SW 1271 (cell line): Measurements from ENCODE around the gene MRPL28.
"Not testable (repeated sequence)": the region's sequence is repeated elsewhere in the genome, so short reads cannot be mapped to it uniquely, and the experiment has no call there.

Source experiments
- DNase-seq, 2 experiments: peaks; one replicate each; lab custom pipeline; 2025; lab: John Stamatoyannopoulos, UW

The MRPL28 gene

DNA sequence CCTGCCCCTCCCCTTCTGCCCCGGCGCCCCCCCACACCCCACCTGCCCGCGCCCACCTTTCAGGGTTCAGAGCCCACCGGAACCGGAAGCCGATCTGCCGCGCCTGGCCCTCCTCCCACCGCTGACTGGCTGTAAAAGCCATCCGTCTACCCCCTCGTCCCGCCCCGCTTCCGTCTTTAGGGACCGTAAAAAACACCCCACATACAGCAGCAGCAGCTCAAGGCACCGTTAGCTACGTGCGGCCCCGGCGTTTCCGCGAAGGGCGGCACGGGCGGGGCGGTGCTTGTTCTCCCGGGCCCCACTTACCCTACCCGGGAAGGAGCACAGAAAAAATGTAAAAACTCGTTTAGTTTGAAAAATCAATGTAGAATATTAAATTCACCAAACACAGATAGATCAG, at the start of gene MRPL28:
Gene MRPL28, minus strand, starts transcription at position 96 of the 400 bp plus-strand sequence. CDS start 320 bp downstream, outside the sequence.
- DNase-seq, result peak; percentile 81 to 84

DNA sequence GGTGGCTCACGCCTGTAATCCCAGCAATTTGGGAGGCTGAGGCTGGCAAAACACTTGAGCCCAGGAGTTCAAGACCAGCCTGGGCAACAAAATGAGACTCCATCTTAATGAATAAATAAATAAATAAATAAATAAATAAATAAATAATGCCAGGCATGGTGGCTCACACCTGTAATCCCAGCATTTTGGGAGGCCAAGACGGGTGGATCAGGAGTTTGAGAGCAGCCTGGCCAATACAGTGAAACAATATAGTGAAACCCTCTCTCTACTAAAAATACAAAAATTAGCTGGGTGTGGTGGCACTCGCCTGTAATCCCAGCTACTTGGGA, 44.8 kb upstream of the MRPL28 start:
- not testable (repeated sequence) for DNase-seq

DNA sequence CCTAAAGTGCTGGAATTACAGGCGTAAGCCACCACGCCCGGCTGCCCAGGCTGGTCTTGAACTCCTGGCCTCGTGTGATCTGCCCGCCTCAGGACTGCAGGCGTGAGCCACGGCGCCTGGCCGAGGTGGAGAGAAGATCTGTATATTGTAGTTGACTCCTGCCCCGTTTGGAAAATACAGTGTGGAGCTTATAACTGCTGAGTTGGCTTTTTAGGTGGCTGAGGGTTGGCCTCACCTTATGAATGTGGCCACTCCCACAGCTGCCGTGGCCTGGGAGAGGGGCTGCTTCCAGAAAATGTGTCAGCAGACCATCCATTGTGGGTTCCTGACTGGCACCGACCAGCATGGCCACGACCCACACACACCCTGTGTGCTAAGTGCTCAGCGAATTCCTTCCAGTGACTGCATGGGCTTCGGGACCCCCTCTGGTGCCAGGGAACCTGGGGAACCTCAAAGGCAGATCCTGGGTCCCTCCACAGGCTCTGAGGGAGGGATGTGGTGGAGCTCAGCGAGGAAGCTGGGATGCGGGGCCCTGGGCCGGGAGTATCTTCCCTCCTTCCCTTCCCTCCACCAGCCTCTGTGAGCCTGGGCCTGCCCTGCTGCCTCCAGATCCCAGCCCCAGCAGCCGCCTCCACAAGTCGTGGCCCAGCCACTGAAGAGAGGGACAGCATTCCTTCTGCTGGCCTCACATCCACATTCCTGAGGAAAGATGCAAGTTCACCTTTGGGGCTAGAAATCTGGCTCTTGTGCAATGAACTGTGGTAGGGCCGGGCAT, 44.2 kb upstream of the MRPL28 start:
- no peak for DNase-seq

DNA sequence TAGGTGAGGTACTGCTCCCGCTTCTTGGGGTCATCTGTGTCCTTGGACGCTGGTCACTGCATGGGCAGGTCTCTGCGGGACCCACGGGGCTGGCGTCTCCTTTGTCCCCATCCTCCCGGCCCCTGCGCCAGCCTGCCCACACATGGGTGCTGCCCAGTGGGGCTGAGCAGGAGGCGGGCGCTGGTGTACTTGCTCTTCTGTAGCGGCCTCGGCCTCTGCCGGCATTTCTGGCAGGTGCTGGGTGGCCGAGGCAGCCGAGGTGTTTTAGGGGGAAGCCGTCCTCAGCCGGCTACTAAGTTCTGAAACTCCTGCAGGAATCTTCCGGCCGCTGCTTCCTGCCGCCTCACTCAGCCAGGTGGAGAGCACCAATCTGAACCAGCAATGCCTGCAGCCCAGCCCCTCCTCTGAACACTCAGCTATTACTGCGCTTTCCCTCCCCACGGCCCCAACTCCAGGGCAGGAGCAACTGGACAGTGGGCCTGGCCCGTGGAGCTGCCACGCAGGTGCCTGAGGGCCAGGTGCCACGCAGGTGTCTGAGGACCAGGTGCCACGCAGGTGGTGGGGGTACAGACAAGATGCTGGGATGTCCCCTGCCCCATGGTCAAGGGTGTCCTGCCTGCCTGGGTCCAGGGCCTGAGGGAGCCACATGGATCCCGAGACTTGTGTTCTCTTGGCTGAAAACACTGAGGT, 41.4 kb upstream of the MRPL28 start:
- no peak for DNase-seq

DNA sequence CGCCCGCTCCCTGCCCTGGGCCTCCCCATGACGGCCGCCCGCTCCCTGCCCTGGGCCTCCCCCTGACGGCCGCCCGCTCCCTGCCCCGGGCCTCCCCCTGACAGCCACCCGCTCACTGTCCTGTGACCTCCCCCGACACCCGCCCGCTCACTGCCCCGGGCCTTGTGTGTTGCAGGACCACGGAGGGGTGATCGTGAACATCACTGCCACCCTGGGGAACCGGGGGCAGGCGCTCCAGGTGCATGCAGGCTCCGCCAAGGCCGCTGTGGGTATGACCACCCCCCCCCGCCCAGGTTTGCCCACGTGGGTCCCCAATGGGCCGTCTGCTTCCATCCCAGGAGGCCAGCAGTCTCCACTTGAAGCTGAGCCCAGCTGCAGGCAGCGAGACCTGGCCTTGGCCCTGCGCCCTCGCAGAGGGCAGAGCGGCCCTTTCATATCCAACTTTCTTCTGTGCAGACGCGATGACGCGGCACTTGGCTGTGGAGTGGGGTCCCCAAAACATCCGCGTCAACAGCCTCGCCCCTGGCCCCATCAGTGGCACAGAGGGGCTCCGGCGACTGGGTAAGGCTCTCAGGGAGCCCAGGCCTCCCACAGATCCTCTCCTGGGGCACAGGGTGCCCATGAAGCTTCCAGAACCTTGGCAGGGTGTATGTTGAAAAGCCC, 40.3 kb upstream of the MRPL28 start:
- DNase-seq, result no peak

DNA sequence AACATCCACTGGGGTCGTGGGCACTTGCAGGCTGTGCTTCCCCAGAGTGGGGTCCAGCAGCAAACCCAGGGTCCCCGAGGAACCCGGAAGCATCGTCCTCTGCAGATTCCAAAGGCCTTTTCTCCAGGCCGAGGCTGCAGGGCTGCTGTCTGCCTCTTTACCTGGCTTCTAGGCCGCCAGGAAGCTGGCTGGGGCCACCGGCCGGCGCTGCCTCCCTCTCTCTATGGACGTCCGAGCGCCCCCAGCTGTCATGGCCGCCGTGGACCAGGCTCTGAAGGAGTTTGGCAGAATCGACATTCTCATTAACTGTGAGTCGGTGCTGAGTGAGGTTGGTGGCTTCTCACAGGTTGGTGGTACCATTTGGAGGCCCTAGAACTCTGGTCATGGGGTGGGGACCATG, 36.9 kb upstream of the MRPL28 start:
- no peak for DNase-seq

DNA sequence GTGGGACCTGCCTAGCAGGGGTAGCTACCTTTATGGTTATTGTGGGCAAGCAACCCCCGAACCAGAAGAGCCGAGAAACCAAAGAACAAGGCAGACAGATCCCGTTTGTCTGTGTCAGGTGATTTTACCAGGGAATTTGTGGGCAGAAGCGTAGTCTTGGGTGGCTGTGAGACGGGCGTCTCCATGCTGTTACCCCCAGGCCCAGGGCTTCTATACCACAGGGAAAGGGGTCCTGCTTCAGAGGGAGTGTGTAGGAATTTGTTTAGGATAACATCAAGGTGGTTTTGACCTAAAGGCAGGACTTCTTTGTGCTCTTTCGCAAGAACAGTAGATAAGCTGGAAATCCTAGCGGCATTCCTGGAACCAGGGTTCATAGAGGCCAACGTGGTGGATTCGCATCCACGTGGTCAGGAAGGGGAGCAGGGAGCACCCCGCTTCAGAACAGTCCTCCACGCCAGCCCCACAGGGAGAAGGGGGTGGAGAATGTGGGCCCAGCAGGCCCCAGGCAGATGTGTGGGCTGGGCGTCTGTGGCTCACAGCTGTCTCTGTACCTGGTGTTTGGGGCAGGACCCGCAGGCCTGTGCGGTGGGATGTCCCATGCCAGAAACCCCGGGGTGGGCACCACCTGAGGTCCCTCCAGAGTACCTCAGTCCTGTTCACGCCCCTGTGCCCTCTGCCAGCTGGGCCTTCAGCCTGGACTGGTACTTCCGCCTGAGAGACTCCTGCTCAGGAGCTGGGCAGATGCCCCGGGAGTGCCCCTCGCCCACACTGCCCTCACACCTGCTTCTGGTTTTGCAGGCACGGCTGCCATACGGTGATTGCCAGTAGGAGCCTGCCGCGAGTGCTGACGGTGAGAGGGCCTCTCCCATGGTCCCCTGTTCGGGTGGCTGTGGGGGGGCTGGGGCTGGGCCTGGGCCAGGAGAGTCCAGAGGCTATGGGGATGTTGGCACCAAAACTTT, 35.5 kb upstream of the MRPL28 start:
- DNase-seq, result no peak

DNA sequence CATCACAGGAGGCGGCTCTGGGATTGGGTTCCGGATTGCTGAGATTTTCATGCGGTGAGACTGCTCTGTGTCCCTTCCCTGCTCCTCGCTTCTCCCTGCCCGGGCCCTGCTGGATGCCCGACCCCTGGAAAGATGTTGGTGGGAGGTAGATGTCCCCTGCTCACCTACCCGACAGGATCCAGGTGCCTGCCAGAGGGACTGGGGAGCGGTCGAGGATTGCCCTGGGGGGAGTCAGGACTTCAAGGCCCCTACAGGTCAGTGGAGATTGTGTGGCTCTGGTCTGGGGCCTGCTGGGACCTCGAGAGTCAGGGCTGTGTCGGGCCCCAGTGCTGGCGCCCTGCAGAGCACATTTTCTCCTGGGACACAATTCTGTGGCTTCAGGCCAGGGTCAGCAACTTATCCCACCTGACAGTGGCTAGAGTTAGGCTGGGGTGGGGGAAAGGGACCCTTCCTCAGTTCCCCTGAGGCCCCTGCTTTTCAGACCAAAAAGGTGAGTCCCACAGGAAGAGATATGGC, 34.7 kb upstream of the MRPL28 start:
- no peak for DNase-seq

DNA sequence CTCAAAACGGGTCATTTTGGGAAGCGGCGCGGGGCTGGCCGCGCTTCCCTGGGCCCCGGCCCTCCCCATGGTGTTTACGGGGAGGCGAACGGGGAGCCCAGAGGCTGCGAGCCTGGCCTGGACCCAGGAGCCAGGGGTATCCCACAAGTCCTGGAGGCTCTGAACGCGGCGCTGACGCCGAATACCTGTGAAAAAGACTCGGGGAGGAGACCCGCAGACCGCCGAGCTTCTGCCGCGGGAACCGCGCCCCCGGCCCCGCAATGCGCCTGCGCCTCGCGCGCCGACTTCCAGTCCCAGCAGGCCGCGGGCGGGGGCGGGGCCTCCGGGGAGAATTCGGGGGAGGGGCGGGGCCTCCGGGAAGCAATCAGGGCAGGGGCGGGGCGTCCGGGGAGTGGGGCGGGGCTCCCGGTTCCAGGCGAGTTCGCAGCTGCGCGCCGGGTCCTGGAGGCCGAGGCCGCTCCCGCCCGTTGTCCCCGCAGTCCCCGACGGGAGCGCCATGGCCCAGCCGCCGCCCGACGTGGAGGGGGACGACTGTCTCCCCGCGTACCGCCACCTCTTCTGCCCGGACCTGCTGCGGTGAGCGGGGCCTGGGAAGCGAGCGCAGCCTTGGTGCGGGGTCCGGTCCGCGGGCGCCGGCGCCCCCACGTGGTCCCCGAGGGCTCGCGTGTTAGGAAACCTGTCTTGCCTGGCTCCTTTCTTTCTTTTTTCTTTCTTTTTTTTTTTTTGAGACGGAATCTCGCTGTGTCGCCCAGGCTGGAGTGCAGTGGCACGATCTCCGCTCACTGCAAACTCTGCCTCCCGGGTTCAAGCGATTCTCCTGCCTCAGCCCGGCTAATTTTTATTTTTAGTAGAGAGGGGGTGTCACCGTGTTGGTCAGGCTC, 31.4 kb upstream of the MRPL28 start, which contains the start of gene DECR2:
Gene DECR2, plus strand, starts transcription at position 418 of the 881 bp plus-strand sequence. Its CDS starts 79 bp downstream, at position 497.
- peak in 1 of 2 experiments; percentile 72 for DNase-seq

DNA sequence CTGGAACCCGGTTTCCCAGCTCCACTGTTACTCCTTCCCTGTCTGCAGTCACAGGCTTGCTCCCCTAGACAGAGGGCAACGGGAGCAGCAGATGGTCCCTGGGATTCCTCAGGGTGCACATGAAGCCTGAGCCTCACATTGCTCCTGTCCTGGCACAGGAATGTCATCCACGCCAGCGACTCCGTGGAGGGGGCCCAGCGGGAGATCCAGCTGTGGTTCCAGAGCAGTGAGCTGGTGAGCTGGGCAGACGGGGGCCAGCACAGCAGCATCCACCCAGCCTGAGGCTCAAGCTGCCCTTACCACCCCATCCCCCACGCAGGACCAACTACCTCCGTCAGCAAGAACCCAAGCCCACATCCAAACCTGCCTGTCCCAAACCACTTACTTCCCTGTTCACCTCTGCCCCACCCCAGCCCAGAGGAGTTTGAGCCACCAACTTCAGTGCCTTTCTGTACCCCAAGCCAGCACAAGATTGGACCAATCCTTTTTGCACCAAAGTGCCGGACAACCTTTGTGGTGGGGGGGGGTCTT, 29.8 kb upstream of the MRPL28 start:
- no peak for DNase-seq

DNA sequence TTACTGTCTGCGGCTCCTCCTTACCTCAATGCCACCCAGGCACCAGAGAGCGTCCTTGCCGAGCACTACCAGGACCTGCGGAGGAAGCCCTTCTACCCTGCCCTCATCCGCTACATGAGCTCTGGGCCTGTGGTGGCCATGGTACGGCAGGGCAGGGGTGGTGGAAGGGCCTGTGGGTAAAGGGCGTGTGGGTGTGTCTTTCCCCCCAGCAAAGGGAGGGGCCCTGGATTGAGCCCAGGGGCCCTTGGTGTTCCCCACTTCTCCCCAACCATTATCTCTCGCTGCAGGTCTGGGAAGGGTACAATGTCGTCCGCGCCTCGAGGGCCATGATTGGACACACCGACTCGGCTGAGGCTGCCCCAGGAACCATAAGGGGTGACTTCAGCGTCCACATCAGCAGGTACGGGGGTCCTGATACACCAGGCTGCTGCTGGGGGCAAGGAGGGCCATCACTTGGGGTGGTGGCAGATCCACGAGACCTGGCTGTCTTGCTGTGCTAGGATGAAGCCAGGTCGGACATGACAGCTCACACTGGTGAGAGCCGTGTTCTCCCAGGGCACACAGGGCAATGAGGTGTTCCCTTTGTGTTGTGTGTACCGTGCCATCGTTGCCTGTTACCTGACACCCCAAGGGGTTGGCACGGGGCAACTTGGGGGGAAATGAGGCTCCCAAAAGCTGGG, 29.1 kb upstream of the MRPL28 start:
- no peak for DNase-seq

DNA sequence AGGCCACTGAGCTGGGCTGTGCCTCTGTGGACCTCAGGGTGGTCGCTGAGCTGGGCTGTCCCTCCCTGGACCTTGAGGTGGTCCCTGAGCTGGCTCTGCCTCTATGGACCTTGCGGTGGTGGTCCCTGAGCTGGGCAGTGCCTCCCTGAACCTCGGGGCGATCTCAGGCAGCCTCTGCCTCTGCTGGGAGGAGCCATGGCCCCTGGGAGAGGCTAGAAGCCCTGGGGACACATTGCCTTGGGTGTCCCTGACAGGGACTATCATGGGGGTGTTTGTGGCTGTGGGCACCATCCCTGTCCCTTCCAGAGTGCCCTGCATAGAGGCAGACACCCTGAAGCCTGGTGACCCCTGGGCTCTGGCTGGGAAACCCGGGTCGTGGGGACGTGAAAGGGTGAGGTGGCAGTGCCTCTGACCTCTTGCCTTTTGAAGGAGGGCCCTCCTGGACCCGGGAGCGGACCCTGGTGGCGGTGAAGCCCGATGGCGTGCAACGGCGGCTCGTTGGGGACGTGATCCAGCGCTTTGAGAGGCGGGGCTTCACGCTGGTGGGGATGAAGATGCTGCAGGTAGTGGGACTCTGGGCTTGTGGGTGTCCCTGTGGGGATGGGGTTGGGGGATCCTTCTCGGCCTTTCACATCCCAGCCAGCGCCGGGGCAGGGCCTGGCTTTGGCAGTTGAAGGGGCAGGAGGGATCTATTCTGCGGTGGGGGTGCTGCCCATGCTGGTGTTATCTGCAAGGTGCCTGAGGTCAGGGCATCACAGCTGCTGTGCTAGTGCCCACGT, 28.4 kb upstream of the MRPL28 start:
- no peak for DNase-seq

DNA sequence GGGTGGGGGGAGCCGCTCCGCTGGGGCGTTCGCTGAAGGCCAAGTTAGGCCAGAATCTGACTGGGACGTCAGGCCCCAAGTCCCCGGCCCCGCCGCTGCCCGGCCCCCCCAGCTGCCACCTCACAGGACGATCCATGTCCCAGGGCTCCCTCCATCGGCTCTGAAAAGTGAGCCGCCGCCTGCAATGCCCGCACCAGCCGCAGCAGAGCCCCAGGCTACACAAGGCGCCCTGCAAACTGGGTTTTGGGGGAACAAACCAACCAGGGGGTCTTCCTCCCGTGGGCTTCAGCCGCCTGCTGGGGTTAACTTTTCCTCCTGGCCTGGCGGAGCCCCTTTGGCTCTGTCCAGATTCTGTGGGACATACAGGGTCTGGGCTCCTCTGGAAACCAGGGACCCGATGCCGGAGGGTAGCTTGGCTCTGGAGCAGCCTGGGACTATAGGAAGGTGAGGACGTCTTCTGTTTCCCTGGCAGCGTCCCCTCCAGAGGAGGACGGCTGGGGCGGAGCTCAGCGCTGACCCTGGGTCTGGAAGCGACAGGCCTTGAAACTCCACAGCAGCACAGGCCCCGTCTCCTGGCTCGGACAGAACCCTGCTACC, 27.5 kb upstream of the MRPL28 start:
- peak in 1 of 2 experiments; percentile 14 for DNase-seq

DNA sequence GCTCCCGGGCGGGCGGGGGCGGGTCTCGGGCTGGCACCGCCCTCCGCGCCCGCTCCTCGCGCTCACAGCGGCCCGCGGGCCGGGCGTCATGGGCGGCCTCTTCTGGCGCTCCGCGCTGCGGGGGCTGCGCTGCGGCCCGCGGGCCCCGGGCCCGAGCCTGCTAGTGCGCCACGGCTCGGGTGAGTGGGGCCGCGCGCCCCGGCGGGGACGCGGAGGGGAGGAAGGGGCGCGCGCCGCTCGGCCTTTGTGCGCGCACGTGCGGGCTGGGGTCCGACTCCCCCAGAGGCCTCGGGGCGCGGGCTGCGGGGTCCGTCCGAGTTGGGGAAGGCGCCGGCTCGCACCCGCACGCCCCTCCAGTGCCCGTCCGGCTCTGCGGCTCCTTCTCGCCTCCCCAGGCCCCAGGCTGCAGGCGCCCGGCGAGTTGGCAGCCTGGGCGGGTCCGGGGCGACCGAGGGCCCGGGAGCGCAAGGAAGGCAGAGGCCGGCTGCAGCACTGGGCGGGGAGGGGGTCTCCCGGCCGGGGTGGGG, 26.9 kb upstream of the MRPL28 start, which contains the start of gene NME4:
Gene NME4, plus strand, starts transcription at position 65 of the 527 bp plus-strand sequence. Its CDS starts 24 bp downstream, at position 89.
- DNase-seq, result no peak

DNA sequence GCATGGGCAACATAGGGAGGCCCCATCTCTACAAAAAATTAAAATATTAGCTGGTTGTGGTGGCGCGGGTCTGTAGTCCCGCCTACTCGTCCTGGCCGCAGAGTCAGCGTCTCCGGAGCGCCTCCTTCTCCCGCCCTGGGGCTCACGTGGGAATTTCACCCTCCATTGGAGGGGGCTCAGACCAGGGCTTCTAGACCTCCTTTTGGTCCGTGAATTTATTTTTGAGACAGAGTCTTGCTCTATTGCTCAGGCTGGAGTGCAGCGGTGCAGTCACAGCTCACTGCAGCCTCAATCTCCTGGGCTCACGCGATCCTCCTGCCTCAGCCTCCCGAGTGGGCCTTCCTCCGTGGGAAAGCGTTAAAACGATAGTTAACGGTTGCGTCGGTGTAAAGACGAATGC, 26.3 kb upstream of the MRPL28 start:
- DNase-seq, result peak in 1 of 2 experiments; percentile 30

DNA sequence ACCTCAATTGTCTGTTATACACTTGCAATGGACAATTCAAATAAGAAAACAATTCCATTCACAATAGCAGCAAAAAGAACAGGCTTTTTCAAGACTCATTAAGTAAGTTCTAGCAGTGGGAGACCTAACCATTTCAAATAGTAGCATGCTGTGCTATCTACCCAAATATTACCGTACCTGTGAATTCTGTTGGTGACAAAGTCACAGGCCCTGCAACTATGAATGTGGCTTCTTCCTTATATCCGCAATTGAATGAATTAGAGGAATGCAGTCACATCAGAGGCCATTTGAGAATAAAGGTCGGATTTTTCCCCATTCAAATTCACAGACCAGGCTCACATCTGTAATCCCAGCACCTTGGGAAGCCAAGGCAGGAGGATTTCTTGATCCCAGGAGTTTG, 25.9 kb upstream of the MRPL28 start:
- DNase-seq, result no peak

DNA sequence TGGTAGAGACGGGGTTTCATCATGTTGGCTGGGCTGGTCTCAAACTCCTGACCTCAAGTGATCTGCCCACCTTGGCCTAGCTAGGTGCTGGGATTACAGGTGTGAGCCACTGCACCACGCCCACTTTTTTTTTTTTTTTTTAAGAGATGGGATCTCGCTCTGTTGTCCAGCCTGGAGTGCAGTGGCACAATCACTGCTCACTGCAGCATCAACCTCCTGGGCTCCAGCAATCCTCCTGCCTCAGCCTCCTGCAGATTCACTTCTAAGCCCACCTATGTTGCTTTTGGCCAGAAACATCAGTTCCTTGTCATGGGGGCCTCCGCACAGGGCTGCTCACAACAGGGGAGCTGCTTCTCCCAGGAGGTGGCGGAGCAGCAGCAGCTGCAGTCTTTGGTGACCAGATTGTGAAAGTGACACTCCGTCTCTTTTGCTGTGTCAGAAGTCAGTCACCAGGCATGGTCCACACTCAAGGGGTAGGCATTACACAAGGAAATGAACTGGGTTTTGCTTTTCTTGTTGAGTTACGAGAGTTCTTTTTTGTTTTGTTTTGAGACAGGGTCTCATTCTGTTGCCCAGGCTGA, 22.2 kb upstream of the MRPL28 start:
- DNase-seq, result no peak
